ENCODE measurements around the gene ECHDC1. TPM values are rescaled to one million over a fixed set of nuclear protein-coding genes. Genes with fewer than 3 reads are reported as not detected.

Gene ECHDC1
- total RNA-seq, 5 donors from 2014 or later (not counting 1 experiment from before 2014, with no cell fraction given) = 21.2 to 39.2 (median 34.1) TPM

DNA sequence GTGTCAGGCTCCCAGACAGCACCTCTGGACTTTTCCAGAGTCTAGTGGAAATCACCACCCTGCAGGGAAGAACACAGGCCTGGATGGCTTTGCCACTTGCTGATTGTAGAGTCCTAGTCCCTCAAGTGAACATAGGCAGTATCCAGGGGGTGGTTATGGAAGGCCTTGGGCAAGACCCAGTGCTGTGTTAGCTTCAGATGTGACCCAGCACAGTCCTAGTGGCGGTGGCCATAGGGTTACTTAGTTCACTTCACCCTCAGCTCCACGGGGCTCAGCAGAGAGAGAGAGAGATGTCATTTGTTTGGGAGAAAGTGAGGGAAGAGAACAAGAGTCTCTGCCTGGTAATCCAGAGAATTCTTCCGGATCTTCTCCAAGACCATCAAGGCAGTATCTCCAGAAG is 39.5 kb downstream of the ECHDC1 start:
- Histone ChIP-seq H3K27me3 (replicated peaks in 1 of 2; ENCODE audit: control insufficient read depth in 2 of 2, extremely low read depth in 1 of 2, insufficient read depth in 2 of 2, low read length in 1 of 2) (no peaks in the 10 kb centered on the region), H3K9me3 (no peaks in the 10 kb centered on the region), H3K4me3 (ENCODE audit: control insufficient read depth in 1 of 2, extremely low read depth in 1 of 2, low read length in 1 of 2) (no peak overlapping the region), H3K27ac (ENCODE audit: low read length) (no peak overlapping the region), H3K4me1 (ENCODE audit: control insufficient read depth in 1 of 2, extremely low read depth in 1 of 2, insufficient read depth in 2 of 2, low read length in 2 of 2) (peaks cover 0 to 2% of the 10 kb centered on the region in 2 experiments), H3K36me3 (ENCODE audit: control insufficient read depth in 2 of 2, extremely low read depth in 1 of 2, insufficient read depth in 1 of 2, low read length in 1 of 2) (peaks cover 0 to 5% of the 10 kb centered on the region in 2 donors)
- Mint-ChIP-seq H3K9me3 (peaks cover 0 to 9% (median 0%) of the 10 kb centered on the region in 3 donors), H3K27ac (peak overlapping the region in 1 of 2 donors; percentile 53), H3K36me3 (peaks cover 31% of the 10 kb centered on the region), H3K4me1 (peaks cover 46 to 58% (median 54%) of the 10 kb centered on the region in 3 donors), H3K27me3 (no peaks in the 10 kb centered on the region), H3K4me3 (no peak overlapping the region)
- CTCF ChIA-PET = interaction anchor here (0.6 to 2.2 kb wide), 16 partner anchors 11 to 824 kb away, joined by 3 to 13 read pairs (median 3); partner anchors contain the start of genes ECHDC1 (in 1 of the 2) and RNF146 (in 1 of the 2)
- DNase-seq (no peak), ATAC-seq (replicated peaks in 1 of 4) (no peak)
- WGBS (ENCODE audit: insufficient coverage) = no CpG with 5 or more reads among the region's 3 CpGs
- POLR2A ChIA-PET = no interaction called here

DNA sequence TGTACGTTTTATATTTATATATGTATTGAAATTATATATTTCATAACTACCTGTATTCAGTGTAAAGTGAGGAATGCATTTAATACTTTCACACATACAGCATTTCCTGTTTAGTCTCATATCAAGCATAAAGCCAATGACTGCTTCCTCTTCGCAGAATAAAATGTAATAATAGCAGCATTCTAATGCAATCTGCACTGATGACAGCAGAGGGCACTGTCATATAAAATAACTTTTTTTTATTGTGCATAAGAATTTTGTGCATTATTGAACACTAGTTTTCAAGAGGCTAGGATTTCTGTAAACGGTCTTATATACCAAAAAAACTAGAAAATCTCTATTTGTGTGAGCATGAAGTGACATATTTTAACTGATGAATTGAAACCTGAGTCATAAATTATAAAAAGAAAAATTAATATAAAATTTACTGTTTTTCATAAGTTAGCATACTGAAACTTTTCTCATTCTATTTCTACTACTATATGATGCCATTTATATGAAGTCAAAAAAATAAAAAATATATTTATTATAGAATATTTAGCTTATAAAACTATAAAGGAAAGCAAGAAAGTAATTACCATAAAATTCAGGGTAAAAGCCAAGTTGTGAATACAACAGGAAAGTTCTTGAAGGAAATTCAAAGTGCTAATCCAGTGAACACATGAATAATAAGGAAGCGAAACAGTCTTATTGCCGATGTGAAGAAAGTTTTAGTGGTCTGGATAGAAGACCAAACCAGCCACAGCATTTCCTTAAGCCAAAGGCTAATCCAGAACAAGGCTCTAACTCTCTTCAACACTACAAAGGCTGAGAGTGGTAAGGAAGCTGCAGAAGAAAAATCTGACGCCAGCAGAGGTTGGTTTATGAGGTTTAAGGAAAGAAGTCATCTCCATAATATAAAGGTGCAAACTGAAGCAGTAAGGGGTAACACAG is 40.4 kb downstream of the ECHDC1 start:
- Histone ChIP-seq H3K27ac (ENCODE audit: low read length) (no peak overlapping the region), H3K4me3 (ENCODE audit: control insufficient read depth in 1 of 2, extremely low read depth in 1 of 2, low read length in 1 of 2) (no peak overlapping the region), H3K36me3 (ENCODE audit: control insufficient read depth in 2 of 2, extremely low read depth in 1 of 2, insufficient read depth in 1 of 2, low read length in 1 of 2) (peaks cover 0 to 5% of the 10 kb centered on the region in 2 donors), H3K27me3 (replicated peaks in 1 of 2; ENCODE audit: control insufficient read depth in 2 of 2, extremely low read depth in 1 of 2, insufficient read depth in 2 of 2, low read length in 1 of 2) (no peaks in the 10 kb centered on the region), H3K4me1 (ENCODE audit: control insufficient read depth in 1 of 2, extremely low read depth in 1 of 2, insufficient read depth in 2 of 2, low read length in 2 of 2) (peaks cover 0 to 2% of the 10 kb centered on the region in 2 experiments), H3K9me3 (no peaks in the 10 kb centered on the region)
- Mint-ChIP-seq H3K4me1 (peaks cover 37 to 49% (median 48%) of the 10 kb centered on the region in 3 donors), H3K36me3 (peaks cover 22% of the 10 kb centered on the region), H3K4me3 (no peak overlapping the region), H3K9me3 (peaks cover 0 to 4% (median 0%) of the 10 kb centered on the region in 3 donors), H3K27ac (peak overlapping the region in 1 of 2 donors; percentile 53), H3K27me3 (no peaks in the 10 kb centered on the region)
- POLR2A ChIA-PET = interaction anchor here in 1 of 2 donors (1.0 kb wide), 1 partner anchor 12 kb away, joined by 4 read pairs; no protein-coding TSS in a partner anchor
- CTCF ChIA-PET = interaction anchor here (0.8 to 2.2 kb wide), 14 partner anchors 12 to 1428 kb away, joined by 3 to 13 read pairs (median 4); partner anchors contain the start of gene RNF146 (in 1 of the 2)
- DNase-seq (peak in 28 of 35 experiments; percentile 2 to 69 (median 32)), ATAC-seq (replicated peaks in 1 of 4) (peak; percentile 69 to 74 (median 70))
- no CpG with 5 or more reads among the region's 6 CpGs for WGBS (ENCODE audit: insufficient coverage)

DNA sequence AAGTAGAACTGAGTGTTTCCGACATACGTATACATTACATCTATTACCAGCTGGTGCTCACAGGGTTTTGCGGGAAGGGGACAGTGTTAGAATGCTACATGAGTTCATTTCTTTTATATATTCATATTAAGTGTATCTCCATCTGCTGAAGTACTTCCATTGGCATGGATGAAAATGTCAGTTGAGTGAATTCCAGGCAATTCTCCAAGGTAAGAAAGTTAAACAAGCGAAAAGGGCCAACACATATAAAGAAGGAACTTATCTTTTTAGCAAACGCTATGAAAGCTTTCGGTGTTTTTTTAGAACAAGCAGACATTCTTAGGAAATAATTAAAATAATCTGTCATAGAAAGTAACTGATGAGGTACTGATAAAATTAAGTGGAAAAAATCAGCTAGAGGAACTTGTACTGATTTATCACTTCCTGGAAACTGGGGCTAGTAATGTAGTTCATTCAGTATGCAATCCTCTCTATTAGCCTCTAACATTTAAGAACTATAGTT is 42.2 kb downstream of the ECHDC1 start:
- Mint-ChIP-seq H3K27ac (no peak overlapping the region), H3K4me1 (peaks cover 26 to 40% (median 36%) of the 10 kb centered on the region in 3 donors), H3K27me3 (no peaks in the 10 kb centered on the region), H3K4me3 (no peak overlapping the region), H3K36me3 (peaks cover 9% of the 10 kb centered on the region), H3K9me3 (no peaks in the 10 kb centered on the region)
- no peaks in the 10 kb centered on the region for H3K9me3 ChIP-seq
- DNase-seq = no peak
- no peaks in the 10 kb centered on the region for H3K27me3 ChIP-seq (replicated peaks in 1 of 2; ENCODE audit: control insufficient read depth in 2 of 2, extremely low read depth in 1 of 2, insufficient read depth in 2 of 2, low read length in 1 of 2)
- no CpG with 5 or more reads among the region's 6 CpGs for WGBS (ENCODE audit: insufficient coverage)
- CTCF ChIA-PET = interaction anchor here (0.9 to 1.9 kb wide), 10 partner anchors 12 to 1430 kb away, joined by 3 to 6 read pairs (median 4); no protein-coding TSS in a partner anchor
- POLR2A ChIA-PET = no interaction called here
- no peak overlapping the region for H3K27ac ChIP-seq (ENCODE audit: low read length)
- H3K36me3 ChIP-seq (ENCODE audit: control insufficient read depth in 2 of 2, extremely low read depth in 1 of 2, insufficient read depth in 1 of 2, low read length in 1 of 2) = peaks cover 0 to 7% of the 10 kb centered on the region in 2 donors
- no peak overlapping the region for H3K4me3 ChIP-seq (ENCODE audit: control insufficient read depth in 1 of 2, extremely low read depth in 1 of 2, low read length in 1 of 2)
- no peak for ATAC-seq (replicated peaks in 1 of 4)
- peaks cover 0 to 2% of the 10 kb centered on the region in 2 experiments for H3K4me1 ChIP-seq (ENCODE audit: control insufficient read depth in 1 of 2, extremely low read depth in 1 of 2, insufficient read depth in 2 of 2, low read length in 2 of 2)

DNA sequence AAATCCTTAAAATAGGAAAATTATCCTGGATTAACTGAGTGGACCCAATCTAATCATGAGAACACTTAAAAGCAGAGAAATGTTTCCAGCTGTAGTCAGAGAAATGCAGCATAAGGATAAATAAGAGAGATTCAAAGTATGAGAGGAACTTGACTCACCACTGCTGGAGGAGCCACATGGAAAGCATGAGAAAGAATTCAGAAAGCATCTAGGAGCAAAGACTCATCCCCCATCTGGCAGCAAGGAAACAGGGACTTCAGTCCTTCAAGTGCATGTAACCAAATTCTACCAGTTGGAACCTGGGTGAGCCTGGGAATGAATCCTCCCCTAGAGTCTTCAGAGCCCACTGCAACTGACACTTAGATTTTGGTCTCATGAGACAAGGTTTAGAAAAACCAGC is 43.0 kb downstream of the ECHDC1 start:
- DNase-seq (no peak), ATAC-seq (replicated peaks in 1 of 4) (no peak)
- H3K36me3 Mint-ChIP-seq = peaks cover 2% of the 10 kb centered on the region
- no peaks in the 10 kb centered on the region for H3K9me3 Mint-ChIP-seq
- Histone ChIP-seq H3K27ac (ENCODE audit: low read length) (no peak overlapping the region), H3K9me3 (no peaks in the 10 kb centered on the region), H3K27me3 (replicated peaks in 1 of 2; ENCODE audit: control insufficient read depth in 2 of 2, extremely low read depth in 1 of 2, insufficient read depth in 2 of 2, low read length in 1 of 2) (no peaks in the 10 kb centered on the region), H3K4me3 (ENCODE audit: control insufficient read depth in 1 of 2, extremely low read depth in 1 of 2, low read length in 1 of 2) (no peak overlapping the region), H3K36me3 (ENCODE audit: control insufficient read depth in 2 of 2, extremely low read depth in 1 of 2, insufficient read depth in 1 of 2, low read length in 1 of 2) (peaks cover 0 to 7% of the 10 kb centered on the region in 2 donors), H3K4me1 (ENCODE audit: control insufficient read depth in 1 of 2, extremely low read depth in 1 of 2, insufficient read depth in 2 of 2, low read length in 2 of 2) (peaks cover 0 to 2% of the 10 kb centered on the region in 2 experiments)
- CTCF ChIA-PET = interaction anchor here (0.6 to 1.4 kb wide), 2 partner anchors 34 to 47 kb away, joined by 4 to 5 read pairs; no protein-coding TSS in a partner anchor
- POLR2A ChIA-PET = no interaction called here
- no peak overlapping the region for H3K4me3 Mint-ChIP-seq
- H3K4me1 Mint-ChIP-seq = peaks cover 20 to 32% (median 29%) of the 10 kb centered on the region in 3 donors
- no peak overlapping the region for H3K27ac Mint-ChIP-seq
- no peaks in the 10 kb centered on the region for H3K27me3 Mint-ChIP-seq

DNA sequence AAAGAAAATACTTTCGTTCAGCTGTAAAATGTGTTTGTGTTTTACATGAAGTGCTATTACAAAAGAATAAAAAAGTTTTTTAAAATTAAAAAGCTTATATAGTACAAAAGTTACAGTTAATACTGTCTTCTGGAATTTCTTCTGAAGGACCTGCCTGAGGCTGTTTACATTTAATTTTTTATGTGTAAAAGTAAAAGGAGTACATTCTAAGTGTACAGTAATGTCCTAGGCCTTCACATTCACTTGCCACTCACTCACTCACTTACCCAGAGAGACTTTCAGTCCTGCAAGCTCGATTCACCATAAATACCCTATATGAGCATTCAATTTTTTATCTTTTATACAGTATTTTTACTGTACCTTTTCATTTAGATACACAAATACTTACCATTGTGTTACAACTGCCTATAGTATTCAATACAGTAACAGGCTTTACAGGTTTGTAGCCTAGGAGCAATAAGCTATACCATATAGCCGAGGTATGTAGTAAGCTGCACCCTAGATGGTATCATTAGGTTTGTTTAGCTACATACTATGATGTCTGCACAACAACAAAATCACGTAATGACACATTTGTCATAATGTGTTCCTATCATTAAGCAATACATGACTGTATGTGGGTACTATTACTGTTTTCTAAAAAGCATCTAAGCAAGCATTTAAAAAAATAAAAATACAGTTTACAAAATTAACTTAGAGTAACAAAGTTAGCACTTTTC is 43.7 kb downstream of the ECHDC1 start:
- no peak for ATAC-seq (replicated peaks in 1 of 4)
- Mint-ChIP-seq H3K4me3 (no peak overlapping the region), H3K9me3 (no peaks in the 10 kb centered on the region), H3K27ac (peak overlapping the region in 1 of 2 donors; percentile 22), H3K27me3 (no peaks in the 10 kb centered on the region), H3K36me3 (peaks cover under 1% of the 10 kb centered on the region), H3K4me1 (peaks cover 15 to 25% (median 21%) of the 10 kb centered on the region in 3 donors)
- WGBS (ENCODE audit: insufficient coverage) = 100% methylated on average over 1 of the region's 4 CpGs
- H3K9me3 ChIP-seq = no peaks in the 10 kb centered on the region
- no peak overlapping the region for H3K4me3 ChIP-seq (ENCODE audit: control insufficient read depth in 1 of 2, extremely low read depth in 1 of 2, low read length in 1 of 2)
- peaks cover 0 to 7% of the 10 kb centered on the region in 2 donors for H3K36me3 ChIP-seq (ENCODE audit: control insufficient read depth in 2 of 2, extremely low read depth in 1 of 2, insufficient read depth in 1 of 2, low read length in 1 of 2)
- no peak for DNase-seq
- POLR2A ChIA-PET = interaction anchor here in 1 of 2 donors (0.6 kb wide), 4 partner anchors 12 to 1951 kb away, joined by 3 to 5 read pairs (median 4); no protein-coding TSS in a partner anchor
- CTCF ChIA-PET = interaction anchor here (0.6 to 1.1 kb wide), 11 partner anchors 10 to 239 kb away, joined by 3 to 7 read pairs (median 4); partner anchors contain the start of genes ECHDC1 (in 1 of the 2) and RNF146 (in 1 of the 2)
- H3K27ac ChIP-seq (ENCODE audit: low read length) = no peak overlapping the region
- no peaks in the 10 kb centered on the region for H3K27me3 ChIP-seq (replicated peaks in 1 of 2; ENCODE audit: control insufficient read depth in 2 of 2, extremely low read depth in 1 of 2, insufficient read depth in 2 of 2, low read length in 1 of 2)
- peaks cover 0 to 2% of the 10 kb centered on the region in 2 experiments for H3K4me1 ChIP-seq (ENCODE audit: control insufficient read depth in 1 of 2, extremely low read depth in 1 of 2, insufficient read depth in 2 of 2, low read length in 2 of 2)

Data from T-cell (primary cell).